22Rv1 (cell line): ENCODE data around the gene TNNI2.

ENCODE experiments used
- H3K27ac ChIP-seq: fragments of 450-650 bp; 2 replicates; pipeline ENCODE4 v1.5.1; 2017
- CTCF ChIP-seq: fragments of 450-650 bp; IDR thresholded peaks from 2 replicates; pipeline ENCODE4 v1.5.1; 2017; ENCODE audit warnings: mild to moderate bottlenecking
- ZFX ChIP-seq: fragments of 450-650 bp; IDR thresholded peaks from 2 replicates; pipeline ENCODE4 v1.6.1; 2017; ENCODE audit warnings: antibody characterized with exemption, borderline replicate concordance

The TNNI2 gene

DNA sequence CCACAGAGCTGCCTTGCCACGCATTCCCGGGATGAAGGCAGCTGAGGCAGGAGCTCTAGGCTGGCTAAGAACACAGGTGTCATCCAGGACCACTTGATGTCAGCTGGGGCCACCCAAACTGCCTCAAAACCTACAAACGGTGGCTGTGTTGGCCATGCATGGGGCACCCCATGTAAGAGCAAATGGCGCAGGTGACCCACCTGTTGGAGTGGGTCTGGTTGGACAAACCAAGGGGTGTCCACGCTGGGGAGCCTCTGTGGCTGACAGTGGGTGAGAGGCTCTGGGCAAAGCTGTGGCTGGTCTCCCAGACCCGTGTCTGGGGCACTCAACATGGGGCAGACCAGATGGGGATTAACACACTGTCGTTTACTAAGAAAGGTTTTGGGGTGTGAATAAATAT, 23.0 kb upstream of the TNNI2 start:
- TF ChIP-seq ZFX, result no peak
- TF ChIP-seq CTCF, result no peak
- no peak overlapping the region for H3K27ac ChIP-seq

DNA sequence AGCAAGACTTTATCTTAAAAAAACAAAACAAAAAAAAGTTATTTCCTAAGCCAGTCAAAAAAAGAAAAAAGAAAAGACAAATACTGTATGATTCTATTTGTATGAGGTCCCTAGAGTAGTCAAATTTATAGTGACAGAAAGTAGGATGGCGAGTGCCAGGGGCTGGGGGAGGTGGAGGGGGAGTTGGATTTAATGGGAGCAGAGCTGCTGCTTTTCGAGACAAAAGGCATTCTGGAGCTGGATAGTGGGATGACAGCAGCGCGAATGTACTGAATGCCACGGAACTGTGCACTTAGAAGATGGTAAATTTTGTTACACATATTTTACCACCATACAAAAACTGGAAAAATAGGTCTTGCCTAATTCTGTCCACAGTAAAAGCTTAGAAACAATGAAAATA, 21.8 kb upstream of the TNNI2 start:
- TF ChIP-seq CTCF (no peak), ZFX (no peak)

GRCh38 chr11:1817511-1817910, 21.3 kb upstream of the TNNI2 start:
- no peak for TF ChIP-seq CTCF
- no peak overlapping the region for H3K27ac ChIP-seq

More for the DNA sequence above, 21.8 kb upstream of the TNNI2 start:
- H3K27ac ChIP-seq, result no peak overlapping the region

GRCh38 chr11:1819074-1819473, 19.7 kb upstream of the TNNI2 start:
- no peak overlapping the region for H3K27ac ChIP-seq
- no peak for TF ChIP-seq ZFX
- no peak for TF ChIP-seq CTCF

- no peak for TF ChIP-seq CTCF
- no peak for TF ChIP-seq ZFX
These were observed 18.1 kb upstream of the TNNI2 start for GRCh38 chr11:1820463-1821325.

DNA sequence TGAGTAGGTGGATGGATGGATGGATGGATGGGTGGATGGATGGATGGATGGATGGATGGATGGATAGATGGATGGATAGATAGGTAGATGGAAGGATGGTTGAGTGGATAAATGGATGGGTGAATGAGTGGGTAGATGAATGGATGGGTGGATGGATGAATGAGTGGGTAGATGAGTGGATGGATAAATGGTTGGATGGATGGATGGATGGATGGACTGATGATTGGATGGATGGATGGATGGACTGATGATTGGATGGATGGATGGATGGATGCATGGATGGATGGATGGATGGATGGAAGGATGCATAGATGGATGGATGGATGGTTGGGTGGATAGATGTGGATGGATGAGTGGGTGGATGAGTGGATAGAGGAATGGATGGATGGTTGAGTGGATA, 17.2 kb upstream of the TNNI2 start:
- TF ChIP-seq ZFX (no peak), CTCF (no peak)
- H3K27ac ChIP-seq, result no peak overlapping the region

More at GRCh38 chr11:1820463-1821325, 18.1 kb upstream of the TNNI2 start:
- H3K27ac ChIP-seq, result no peak overlapping the region

- TF ChIP-seq ZFX, result no peak
- TF ChIP-seq CTCF, result no peak
- H3K27ac ChIP-seq, result no peak overlapping the region
These were observed 16.0 kb upstream of the TNNI2 start for GRCh38 chr11:1822648-1823375.
